SU-DHL-6 (cell line): ENCODE results near the gene ARHGAP28.

ENCODE experiments used
- CTCF ChIP-seq: fragments of 200-600 bp; sonication (generic); IDR thresholded peaks from one replicate; pipeline ENCODE4 v1.5.1; 2017; ENCODE audit warnings: antibody characterized with exemption, mild to moderate bottlenecking, low read length, moderate library complexity; ENCODE audit not compliant: insufficient read depth, poor library complexity, severe bottlenecking
- EZH2phosphoT487 ChIP-seq: fragments of 200-600 bp; sonication (generic), shearing (Covaris generic); conservative IDR thresholded peaks from 2 replicates; pipeline ENCODE4 v1.6.1; 2018; ENCODE audit warnings: mild to moderate bottlenecking, antibody characterized with exemption, low read length, moderate library complexity, mixed read lengths

GRCh38 chr18:6901286-6901926 lies 171.9 kb downstream of the ARHGAP28 start:
- TF ChIP-seq CTCF (no peak), EZH2phosphoT487 (no peak)
